Loucy (cell line): Measurements from ENCODE around the gene PIEZO1.

Experiments
- H2AFZ ChIP-seq: fragments of 200-600 bp; sonication (generic); 2 replicates; pipeline ENCODE4 v1.6.0; 2016; ENCODE audit warnings: antibody characterized with exemption, mild to moderate bottlenecking, low read length, moderate library complexity
- H3F3A ChIP-seq: fragments of 200-600 bp; 2 replicates; pipeline ENCODE4 v1.6.0; 2016; ENCODE audit warnings: antibody characterized with exemption, low read depth, mild to moderate bottlenecking
- H3K27me3 ChIP-seq: fragments of 200-600 bp; sonication (generic); 2 replicates; pipeline ENCODE4 v1.6.1; 2014; ENCODE audit warnings: low read length, mild to moderate bottlenecking; ENCODE audit not compliant: insufficient read depth, poor library complexity, severe bottlenecking
- H3K36me3 ChIP-seq: fragments of 200-600 bp; sonication (generic); 2 replicates; pipeline ENCODE4 v1.6.1; 2016; ENCODE audit warnings: low read length; ENCODE audit not compliant: insufficient read depth
- H3K4me1 ChIP-seq: fragments of 200-600 bp; sonication (generic); 2 replicates; pipeline ENCODE4 v1.5.1; 2014; ENCODE audit warnings: low read length, mild to moderate bottlenecking; ENCODE audit not compliant: insufficient read depth, poor library complexity, severe bottlenecking
- H3K4me2 ChIP-seq: fragments of 200-600 bp; sonication (generic); 2 replicates; pipeline ENCODE4 v1.6.0; 2014; ENCODE audit warnings: antibody characterized with exemption, low read length, low read depth, mild to moderate bottlenecking; ENCODE audit not compliant: poor library complexity, severe bottlenecking
- H3K4me3 ChIP-seq: fragments of 200-600 bp; sonication (generic); 2 replicates; pipeline ENCODE4 v1.5.1; 2014; ENCODE audit warnings: low read length, mild to moderate bottlenecking, mixed read lengths; ENCODE audit not compliant: poor library complexity, severe bottlenecking
- H3K79me2 ChIP-seq: fragments of 200-600 bp; sonication (generic); 2 replicates; pipeline ENCODE4 v1.6.1; 2014; ENCODE audit warnings: low read length; ENCODE audit not compliant: insufficient read depth
- H3K9ac ChIP-seq: fragments of 200-600 bp; sonication (generic); 2 replicates; pipeline ENCODE4 v1.6.0; 2014; ENCODE audit warnings: mild to moderate bottlenecking, low read depth, low read length, moderate library complexity; ENCODE audit not compliant: poor library complexity, severe bottlenecking
- H3K9me2 ChIP-seq: fragments of 200-600 bp; sonication (generic); replicated peaks from 2 replicates; pipeline ENCODE4 v1.6.1; 2016; ENCODE audit warnings: low read depth, low read length, mixed read lengths
- H3K9me3 ChIP-seq: fragments of 200-600 bp; sonication (generic); 2 replicates; pipeline ENCODE4 v1.6.1; 2014; ENCODE audit warnings: mild to moderate bottlenecking, antibody characterized with exemption, low read length, low read depth; ENCODE audit not compliant: insufficient read depth
- H4K20me1 ChIP-seq: fragments of 200-600 bp; sonication (generic); 2 replicates; pipeline ENCODE4 v1.6.0; 2014; ENCODE audit warnings: antibody characterized with exemption, low read length, mild to moderate bottlenecking; ENCODE audit not compliant: insufficient read depth, poor library complexity, severe bottlenecking
- EZH2phosphoT487 ChIP-seq: fragments of 200-600 bp; IDR thresholded peaks from 2 replicates; pipeline ENCODE4 v1.6.1; 2018; ENCODE audit warnings: antibody characterized with exemption, mild to moderate bottlenecking, moderate library complexity, borderline replicate concordance
- TF ChIP-seq, protein P1 (sequence below): fragments of 200-600 bp; sonication (generic); conservative IDR thresholded peaks from 2 replicates; pipeline ENCODE4 v1.5.1; 2014; ENCODE audit warnings: mild to moderate bottlenecking, antibody characterized with exemption, low read length

PIEZO1 gene

GRCh38 chr16:88780142-88781062 lies 4.6 kb downstream of the PIEZO1 start:
- peak overlapping the region; percentile 79 for H3K4me2 ChIP-seq
- peaks cover 27% of the 10 kb centered on the region for H3K4me1 ChIP-seq
- no peaks in the 10 kb centered on the region for H3K27me3 ChIP-seq
- H3K4me3 ChIP-seq: peak overlapping the region; percentile 79
- TF ChIP-seq EZH2phosphoT487: no peak
- TF ChIP-seq, protein P1, sequence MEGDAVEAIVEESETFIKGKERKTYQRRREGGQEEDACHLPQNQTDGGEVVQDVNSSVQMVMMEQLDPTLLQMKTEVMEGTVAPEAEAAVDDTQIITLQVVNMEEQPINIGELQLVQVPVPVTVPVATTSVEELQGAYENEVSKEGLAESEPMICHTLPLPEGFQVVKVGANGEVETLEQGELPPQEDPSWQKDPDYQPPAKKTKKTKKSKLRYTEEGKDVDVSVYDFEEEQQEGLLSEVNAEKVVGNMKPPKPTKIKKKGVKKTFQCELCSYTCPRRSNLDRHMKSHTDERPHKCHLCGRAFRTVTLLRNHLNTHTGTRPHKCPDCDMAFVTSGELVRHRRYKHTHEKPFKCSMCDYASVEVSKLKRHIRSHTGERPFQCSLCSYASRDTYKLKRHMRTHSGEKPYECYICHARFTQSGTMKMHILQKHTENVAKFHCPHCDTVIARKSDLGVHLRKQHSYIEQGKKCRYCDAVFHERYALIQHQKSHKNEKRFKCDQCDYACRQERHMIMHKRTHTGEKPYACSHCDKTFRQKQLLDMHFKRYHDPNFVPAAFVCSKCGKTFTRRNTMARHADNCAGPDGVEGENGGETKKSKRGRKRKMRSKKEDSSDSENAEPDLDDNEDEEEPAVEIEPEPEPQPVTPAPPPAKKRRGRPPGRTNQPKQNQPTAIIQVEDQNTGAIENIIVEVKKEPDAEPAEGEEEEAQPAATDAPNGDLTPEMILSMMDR: no peak
- H2AFZ ChIP-seq: no peak overlapping the region
- peaks cover 92% of the 10 kb centered on the region for H3K79me2 ChIP-seq
- H3K9me3 ChIP-seq: no peaks in the 10 kb centered on the region
- no peaks in the 10 kb centered on the region for H3K36me3 ChIP-seq
- peaks cover 31% of the 10 kb centered on the region for H4K20me1 ChIP-seq
- no peaks in the 10 kb centered on the region for H3F3A ChIP-seq
- no peaks in the 10 kb centered on the region for H3K9me2 ChIP-seq
- H3K9ac ChIP-seq: peak overlapping the region; percentile 91

DNA sequence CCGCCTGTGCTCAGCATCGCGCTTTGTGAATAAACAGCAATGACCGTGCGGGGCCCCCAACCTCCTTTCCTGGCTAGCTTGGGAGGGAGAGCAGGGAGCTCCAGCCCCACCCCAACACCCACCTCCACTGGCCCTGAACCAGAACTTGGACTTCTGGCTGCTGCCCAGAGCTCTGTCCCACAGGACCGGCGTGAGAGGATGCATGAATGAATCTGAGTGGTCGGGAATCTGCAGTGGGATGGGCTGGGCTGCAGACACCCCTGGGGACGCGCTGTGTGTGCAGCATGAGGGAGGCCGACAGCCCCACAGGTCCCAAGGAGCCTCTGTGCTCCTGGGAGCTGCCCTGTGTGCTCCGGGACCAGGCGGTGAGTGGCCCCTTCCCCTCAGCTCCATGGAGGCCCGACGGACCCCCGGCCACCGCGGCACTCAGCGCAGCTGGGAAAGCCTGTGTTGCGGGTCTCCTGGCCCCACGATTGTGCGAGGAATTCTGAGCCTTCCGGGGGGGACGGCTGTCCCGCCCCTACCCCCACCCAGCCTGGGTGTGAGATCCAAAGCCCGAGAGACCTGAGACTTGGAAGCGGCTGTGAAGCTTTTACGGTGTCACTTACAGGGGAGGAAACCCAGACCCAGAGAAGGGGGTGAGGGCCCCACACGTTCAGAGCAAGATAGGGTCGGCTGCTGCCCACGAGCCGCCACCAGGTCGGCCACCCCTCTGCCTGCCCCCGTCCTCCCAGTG lies 5.4 kb downstream of the PIEZO1 start:
- Histone ChIP-seq H2AFZ (no peak overlapping the region), H3K9ac (peak overlapping the region; percentile 91), H3K9me3 (no peaks in the 10 kb centered on the region), H3K79me2 (peaks cover 94% of the 10 kb centered on the region), H3K4me3 (peak overlapping the region; percentile 79), H3F3A (no peaks in the 10 kb centered on the region), H3K4me2 (peak overlapping the region; percentile 79), H4K20me1 (peaks cover 31% of the 10 kb centered on the region), H3K27me3 (no peaks in the 10 kb centered on the region), H3K9me2 (no peaks in the 10 kb centered on the region), H3K4me1 (peaks cover 27% of the 10 kb centered on the region), H3K36me3 (no peaks in the 10 kb centered on the region)
- TF ChIP-seq, protein P1: no peak
- TF ChIP-seq EZH2phosphoT487: no peak

GRCh38 chr16:88778541-88779065 lies 6.4 kb downstream of the PIEZO1 start:
- TF ChIP-seq EZH2phosphoT487: no peak
- TF ChIP-seq, protein P1: no peak
- H2AFZ ChIP-seq: no peak overlapping the region
- no peaks in the 10 kb centered on the region for H3K9me3 ChIP-seq
- H3K9me2 ChIP-seq: no peaks in the 10 kb centered on the region
- peaks cover 30% of the 10 kb centered on the region for H4K20me1 ChIP-seq
- no peaks in the 10 kb centered on the region for H3K36me3 ChIP-seq
- peaks cover 94% of the 10 kb centered on the region for H3K79me2 ChIP-seq
- no peaks in the 10 kb centered on the region for H3F3A ChIP-seq
- no peak overlapping the region for H3K4me2 ChIP-seq
- no peak overlapping the region for H3K9ac ChIP-seq
- no peak overlapping the region for H3K4me3 ChIP-seq
- peaks cover 27% of the 10 kb centered on the region for H3K4me1 ChIP-seq
- no peaks in the 10 kb centered on the region for H3K27me3 ChIP-seq
